HepG2 (cell line): ENCODE results near the gene ASXL1. TPM values are rescaled to one million over a fixed set of nuclear protein-coding genes. Genes with fewer than 3 reads are reported as not detected.

Source experiments
- AGO1 ChIP-seq: fragments of 200-400 bp; formaldehyde crosslinking; IDR thresholded peaks from 2 replicates; pipeline ENCODE4 v1.6.1; 2017; ENCODE audit warnings: mild to moderate bottlenecking, low read depth, low read length, moderate library complexity; ENCODE audit not compliant: poor library complexity, severe bottlenecking
- ARID3A ChIP-seq: IDR thresholded peaks from 2 replicates; pipeline ENCODE4 v1.6.1; 2012; ENCODE audit warnings: low read depth, low read length, improper control_type of control experiment
- DNMT1 ChIP-seq: sonication (generic); formaldehyde crosslinking; IDR thresholded peaks from 2 replicates; pipeline ENCODE4 v1.5.1; 2020; ENCODE audit warnings: mild to moderate bottlenecking, missing genetic modification reagents
- DNMT3B ChIP-seq: conservative IDR thresholded peaks from 2 replicates; pipeline ENCODE4 v1.6.1; 2016; ENCODE audit warnings: missing biosample characterization, control low read depth
- DZIP1 ChIP-seq: sonication (generic); formaldehyde crosslinking; IDR thresholded peaks from 2 replicates; pipeline ENCODE4 v1.5.0; 2020; ENCODE audit warnings: mild to moderate bottlenecking, missing genetic modification reagents
- EHMT2 ChIP-seq: fragments of 200-600 bp; sonication (generic); IDR thresholded peaks from 2 replicates; pipeline ENCODE4 v1.7.0; 2017; ENCODE audit warnings: antibody characterized with exemption, low read depth, low read length, borderline replicate concordance
- ESRRA ChIP-seq: sonication (generic); formaldehyde crosslinking; IDR thresholded peaks from 2 replicates; pipeline ENCODE4 v1.5.1; 2020; ENCODE audit warnings: mild to moderate bottlenecking, low read depth, missing genetic modification reagents
- KAT8 ChIP-seq: IDR thresholded peaks from 2 replicates; pipeline ENCODE4 v1.6.1; 2016; ENCODE audit warnings: missing genetic modification reagents, missing compliant biosample characterization
- MAFK ChIP-seq, 2 experiments: IDR thresholded peaks in 1 of 2; conservative IDR thresholded peaks in 1 of 2; 2 replicates each; pipeline ENCODE4 v1.6.1; 2011; ENCODE audit warnings: improper control_type of control experiment in 2 of 2, low read length in 2 of 2
- MEIS1 ChIP-seq: sonication (generic); formaldehyde crosslinking; IDR thresholded peaks from 2 replicates; pipeline ENCODE4 v1.9.0; 2021; ENCODE audit warnings: mild to moderate bottlenecking, missing genetic modification reagents, moderate library complexity, borderline replicate concordance
- NFKBIZ ChIP-seq: IDR thresholded peaks from 2 replicates; pipeline ENCODE4 v1.6.1; 2018; ENCODE audit warnings: missing genetic modification reagents, missing compliant biosample characterization
- PAWR ChIP-seq: sonication (generic); formaldehyde crosslinking; IDR thresholded peaks from 2 replicates; pipeline ENCODE4 v1.4.0; 2020; ENCODE audit warnings: missing genetic modification reagents, mild to moderate bottlenecking, borderline replicate concordance
- POLR2G ChIP-seq: fragments of 200-400 bp; formaldehyde crosslinking; IDR thresholded peaks from 2 replicates; pipeline ENCODE4 v1.6.1; 2018; ENCODE audit warnings: mild to moderate bottlenecking, low read depth, low read length, moderate library complexity
- RAD51 ChIP-seq: fragments of 450-650 bp; IDR thresholded peaks from 2 replicates; pipeline ENCODE4 v1.6.1; 2016; ENCODE audit warnings: borderline replicate concordance
- RORA ChIP-seq: sonication (generic); formaldehyde crosslinking; IDR thresholded peaks from 2 replicates; pipeline ENCODE4 v1.5.0; 2020; ENCODE audit warnings: mild to moderate bottlenecking, missing genetic modification reagents, moderate library complexity
- SKI ChIP-seq: fragments of 450-650 bp; IDR thresholded peaks from one replicate; pipeline ENCODE4 v1.6.1; 2018; ENCODE audit warnings: mild to moderate bottlenecking; ENCODE audit not compliant: partially characterized antibody
- SOX6 ChIP-seq, 2 experiments: fragments of 450-650 bp in 1 of 2; sonication (generic) in 1 of 2; formaldehyde crosslinking in 1 of 2; IDR thresholded peaks; 2 replicates each; pipeline versions ENCODE4 v1.4.0 to v1.6.1; 2017 to 2020; ENCODE audit warnings: antibody characterized with exemption in 1 of 2, mild to moderate bottlenecking in 1 of 2, missing genetic modification reagents in 1 of 2
- SP2 ChIP-seq: sonication (generic); formaldehyde crosslinking; IDR thresholded peaks from 2 replicates; pipeline ENCODE4 v1.5.1; 2020; ENCODE audit warnings: mild to moderate bottlenecking, missing genetic modification reagents
- TBX2 ChIP-seq: sonication (generic); formaldehyde crosslinking; IDR thresholded peaks from 2 replicates; pipeline ENCODE4 v1.5.0; 2020; ENCODE audit warnings: missing genetic modification reagents, mild to moderate bottlenecking, borderline replicate concordance
- TCF7L2 ChIP-seq: IDR thresholded peaks from 2 replicates; pipeline ENCODE4 v1.6.1; 2011; ENCODE audit warnings: mild to moderate bottlenecking, low read depth, low read length, moderate library complexity
- THAP11 ChIP-seq: IDR thresholded peaks from 2 replicates; pipeline ENCODE4 v1.6.1; 2016; ENCODE audit warnings: missing biosample characterization, missing genetic modification reagents
- ZNF10 ChIP-seq: sonication (generic); formaldehyde crosslinking; IDR thresholded peaks from 2 replicates; pipeline ENCODE4 v1.4.0; 2020; ENCODE audit warnings: mild to moderate bottlenecking, low read depth, missing genetic modification reagents, borderline replicate concordance
- ZNF12 ChIP-seq: sonication (generic); formaldehyde crosslinking; IDR thresholded peaks from 2 replicates; pipeline ENCODE4 v1.5.0; 2020; ENCODE audit warnings: missing genetic modification reagents
- ZNF143 ChIP-seq: sonication (generic); formaldehyde crosslinking; IDR thresholded peaks from 2 replicates; pipeline ENCODE4 v1.4.0; 2020; ENCODE audit warnings: missing genetic modification reagents
- ZNF232 ChIP-seq: sonication (generic); formaldehyde crosslinking; IDR thresholded peaks from 2 replicates; pipeline ENCODE4 v1.4.0; 2020; ENCODE audit warnings: missing genetic modification reagents, borderline replicate concordance
- ZNF558 ChIP-seq: sonication (generic); formaldehyde crosslinking; IDR thresholded peaks from 2 replicates; pipeline ENCODE4 v1.9.0; 2022; ENCODE audit warnings: mild to moderate bottlenecking, missing genetic modification reagents, borderline replicate concordance
- polyA plus RNA-seq, 8 experiments: library from polyadenylated mRNA; depleted of rRNA in 3 of 8; stranded (reverse) in 7 of 8; unstranded in 1 of 8; fragments of >200 nt; fragmentation: Illumina TruSeq in 4 of 8; extraction: Trizol in 4 of 8; gene quantifications; 2 replicates each; pipeline versions ENCODE4 v1.2.1 to v1.2.3, GENCODE V29; 2011 to 2016; ENCODE audit warnings: low read depth in 4 of 8, missing spikeins in 1 of 8, mixed read lengths in 1 of 8; ENCODE audit not compliant: insufficient read depth in 1 of 8
- total RNA-seq, 5 experiments: library from RNA; depleted of rRNA; stranded (reverse); fragments of >200 nt; fragmentation: Illumina TruSeq; extraction: Trizol; gene quantifications; 2 replicates each; pipeline ENCODE4 v1.2.3, GENCODE V29; 2016; ENCODE audit warnings: low read depth in 1 of 5

Gene ASXL1
- total and polyA plus RNA-seq, 2 of the 13 experiments (the other 11 are each of a cell fraction or from before 2014, with no cell fraction given) = 62.1 to 74.8 TPM

- peak; percentile 75 for TF ChIP-seq TBX2 (CRISPR knock-in tag)
- TF ChIP-seq RORA = no peak
- no peak for TF ChIP-seq ZNF12 (CRISPR knock-in tag)
- no peak for TF ChIP-seq MAFK (conservative IDR thresholded peaks at IDR 0.05 in 1 of 2, IDR thresholded peaks at IDR 0.05 in 1 of 2; ENCODE audit: low read length in 2 of 2)
- no peak for TF ChIP-seq TCF7L2
- TF ChIP-seq ZNF558 (CRISPR knock-in tag) = no peak
- TF ChIP-seq RAD51 = no peak
- peak; percentile 97; the same call in 1 of the 2 replicates for TF ChIP-seq PAWR (CRISPR knock-in tag)
- no peak for TF ChIP-seq SKI
- 0 out of 2 replicates have a peak, but pooled peaks have one; percentile 30 for TF ChIP-seq ZNF143 (CRISPR knock-in tag)
- TF ChIP-seq ZNF10 (CRISPR knock-in tag) = no peak
- TF ChIP-seq THAP11 (CRISPR knock-in tag) = peak; percentile 44; the same call in 1 of the 2 replicates
- TF ChIP-seq KAT8 (CRISPR knock-in tag) = peak; percentile 75
- TF ChIP-seq DZIP1 (CRISPR knock-in tag) = 0 out of 2 replicates have a peak, but pooled peaks have one; percentile 23
- no peak for TF ChIP-seq EHMT2
- no peak for TF ChIP-seq SOX6 (IDR thresholded peaks at IDR 0.05)
- TF ChIP-seq SOX6 (CRISPR knock-in tag; IDR thresholded peaks at IDR 0.05) = peak; percentile 68
- TF ChIP-seq MEIS1 (CRISPR knock-in tag) = peak; percentile 95; the same call in 1 of the 2 replicates
- peak; percentile 57 for TF ChIP-seq ZNF232 (CRISPR knock-in tag)
- no peak for TF ChIP-seq DNMT3B (CRISPR knock-in tag)
- TF ChIP-seq POLR2G = peak; percentile 89
- TF ChIP-seq NFKBIZ (CRISPR knock-in tag) = no peak
- TF ChIP-seq ESRRA (CRISPR knock-in tag) = peak; percentile 80; the same call in 1 of the 2 replicates
- TF ChIP-seq DNMT1 (CRISPR knock-in tag) = no peak
- no peak for TF ChIP-seq ARID3A
- TF ChIP-seq SP2 (CRISPR knock-in tag) = 0 out of 2 replicates have a peak, but pooled peaks have one; percentile 38
- peak; percentile 6 for TF ChIP-seq AGO1
Observed at GRCh38 chr20:32474967-32475811, 117.1 kb downstream of the ASXL1 start (continued).
